Progenitor cell of endocrine pancreas (in vitro differentiated cells): ENCODE measurements around the gene TXNL1. TPM values are rescaled to one million over a fixed set of nuclear protein-coding genes. Genes with fewer than 3 reads are reported as not detected.

Experiments used
- DNase-seq: peaks from one replicate; pipeline ENCODE4 v3.0.0; 2021; ENCODE audit warnings: low spot score; ENCODE audit not compliant: unreplicated experiment
- H3K27ac Mint-ChIP-seq: 2 replicates; pipeline ENCODE4 v1.8.0; 2021; ENCODE audit warnings: mild to moderate bottlenecking, moderate library complexity, mixed read lengths
- H3K27me3 Mint-ChIP-seq: 2 replicates; pipeline ENCODE4 v1.8.0; 2021; ENCODE audit warnings: mixed read lengths
- H3K36me3 Mint-ChIP-seq: 2 replicates; pipeline ENCODE4 v1.8.0; 2022; ENCODE audit warnings: mixed read lengths; ENCODE audit not compliant: insufficient read depth
- H3K4me1 Mint-ChIP-seq: 2 replicates; pipeline ENCODE4 v1.8.0; 2021; ENCODE audit warnings: low read depth, mixed read lengths
- H3K4me3 Mint-ChIP-seq: 2 replicates; pipeline ENCODE4 v1.8.0; 2021; ENCODE audit warnings: low read depth, mild to moderate bottlenecking, moderate library complexity, mixed read lengths
- H3K9me3 Mint-ChIP-seq: 2 replicates; pipeline ENCODE4 v1.8.0; 2021; ENCODE audit warnings: low read depth, mixed read lengths
- total RNA-seq: library from RNA; stranded (reverse); gene quantifications from 2 replicates; pipeline ENCODE4 v1.2.1, GENCODE V29; 2021
- TF ChIP-seq, protein P1 (sequence below): fragments of 200-600 bp; sonication (generic); IDR thresholded peaks from one replicate; pipeline ENCODE4 v1.5.0; 2021; ENCODE audit warnings: antibody characterized with exemption, mild to moderate bottlenecking; ENCODE audit not compliant: unreplicated experiment

The TXNL1 gene
- total RNA-seq, 1 donor from 2014 or later = 89.3 TPM

DNA sequence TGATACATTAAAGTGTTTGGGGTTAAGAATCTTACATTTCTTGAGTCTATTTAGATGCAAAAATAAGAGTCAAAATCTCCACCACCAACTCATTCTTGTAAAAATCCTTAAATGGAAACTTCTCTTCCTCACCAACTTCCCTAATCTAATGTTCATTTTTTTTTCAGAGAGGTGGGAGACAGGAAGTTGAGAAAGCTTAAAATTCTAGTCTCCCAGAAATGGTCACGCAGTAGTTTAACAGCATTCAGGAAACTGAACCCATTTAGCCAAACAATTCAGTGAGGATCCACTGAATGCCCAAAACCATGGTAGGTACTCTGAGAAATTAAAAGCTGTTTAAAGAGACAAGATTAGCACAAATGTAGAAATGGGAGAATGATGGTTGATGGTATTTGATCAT is 69.0 kb downstream of the TXNL1 start:
- peaks cover 50% of the 10 kb centered on the region for H3K4me1 Mint-ChIP-seq
- H3K36me3 Mint-ChIP-seq = peaks cover 2% of the 10 kb centered on the region
- H3K9me3 Mint-ChIP-seq = peaks cover 6% of the 10 kb centered on the region
- TF ChIP-seq, protein P1, sequence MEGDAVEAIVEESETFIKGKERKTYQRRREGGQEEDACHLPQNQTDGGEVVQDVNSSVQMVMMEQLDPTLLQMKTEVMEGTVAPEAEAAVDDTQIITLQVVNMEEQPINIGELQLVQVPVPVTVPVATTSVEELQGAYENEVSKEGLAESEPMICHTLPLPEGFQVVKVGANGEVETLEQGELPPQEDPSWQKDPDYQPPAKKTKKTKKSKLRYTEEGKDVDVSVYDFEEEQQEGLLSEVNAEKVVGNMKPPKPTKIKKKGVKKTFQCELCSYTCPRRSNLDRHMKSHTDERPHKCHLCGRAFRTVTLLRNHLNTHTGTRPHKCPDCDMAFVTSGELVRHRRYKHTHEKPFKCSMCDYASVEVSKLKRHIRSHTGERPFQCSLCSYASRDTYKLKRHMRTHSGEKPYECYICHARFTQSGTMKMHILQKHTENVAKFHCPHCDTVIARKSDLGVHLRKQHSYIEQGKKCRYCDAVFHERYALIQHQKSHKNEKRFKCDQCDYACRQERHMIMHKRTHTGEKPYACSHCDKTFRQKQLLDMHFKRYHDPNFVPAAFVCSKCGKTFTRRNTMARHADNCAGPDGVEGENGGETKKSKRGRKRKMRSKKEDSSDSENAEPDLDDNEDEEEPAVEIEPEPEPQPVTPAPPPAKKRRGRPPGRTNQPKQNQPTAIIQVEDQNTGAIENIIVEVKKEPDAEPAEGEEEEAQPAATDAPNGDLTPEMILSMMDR = no peak
- DNase-seq = no peak
- no peak overlapping the region for H3K27ac Mint-ChIP-seq
- H3K27me3 Mint-ChIP-seq = no peaks in the 10 kb centered on the region
- no peak overlapping the region for H3K4me3 Mint-ChIP-seq

DNA sequence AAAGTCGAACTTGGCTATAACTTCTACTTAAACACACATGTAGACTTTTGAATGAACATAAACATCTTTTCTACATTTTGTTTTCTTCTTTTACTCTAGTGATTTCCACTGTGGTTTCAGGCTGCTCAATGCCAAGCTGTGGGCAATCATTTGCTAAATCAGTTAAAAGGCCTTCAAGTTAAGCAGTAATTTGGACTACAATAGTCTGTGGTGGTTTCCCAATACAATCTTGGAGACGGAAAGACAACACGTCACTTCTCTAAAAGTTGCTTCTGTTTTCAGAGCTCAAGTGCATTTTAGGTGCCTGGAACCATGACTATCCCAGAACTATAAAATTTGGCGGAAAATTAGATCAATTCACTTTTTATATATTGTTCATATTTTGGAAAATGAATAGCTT is 69.4 kb downstream of the TXNL1 start:
- Mint-ChIP-seq H3K27me3 (no peaks in the 10 kb centered on the region), H3K4me1 (peaks cover 53% of the 10 kb centered on the region)

DNA sequence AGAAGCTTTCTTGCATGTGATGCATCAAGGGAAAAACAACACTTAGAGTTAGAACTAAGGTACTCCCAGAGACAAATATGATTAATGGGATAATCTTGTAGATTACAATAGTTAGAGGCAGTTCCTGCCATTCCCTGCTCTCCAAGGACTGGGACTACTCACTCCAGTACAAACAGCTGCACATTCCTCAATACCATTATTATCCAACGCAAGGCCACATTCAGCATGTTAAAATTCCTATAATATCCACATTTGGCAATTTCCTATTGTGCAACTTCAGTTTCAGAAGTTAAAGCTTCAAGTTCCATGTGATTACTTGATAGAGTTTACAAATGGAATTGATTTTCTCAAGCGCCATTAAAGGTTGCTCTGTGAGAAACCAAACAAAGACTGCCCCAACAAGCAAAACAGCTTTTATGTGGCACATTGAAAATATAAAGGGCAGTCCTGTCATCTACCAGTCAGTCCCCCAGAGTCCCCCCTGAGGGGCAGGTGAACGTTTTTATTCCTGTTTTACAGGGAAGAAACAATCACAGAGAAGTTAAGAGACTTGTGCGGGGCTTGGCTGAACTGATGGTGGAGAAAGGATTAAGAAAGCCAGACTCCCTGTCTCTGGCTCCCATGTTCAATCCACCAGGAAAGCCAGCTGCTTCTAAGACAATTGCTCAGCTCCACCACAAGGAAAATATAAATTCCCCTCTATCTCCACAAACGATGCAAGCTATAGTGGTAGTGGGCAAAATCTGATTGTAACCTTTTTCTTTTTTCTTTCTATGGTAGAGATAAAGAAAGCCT is 72.6 kb downstream of the TXNL1 start:
- TF ChIP-seq, protein P1 = peak; percentile 19
- no peak for DNase-seq
- peak overlapping the region; percentile 97 for H3K27ac Mint-ChIP-seq
- no peaks in the 10 kb centered on the region for H3K27me3 Mint-ChIP-seq
- H3K36me3 Mint-ChIP-seq = no peaks in the 10 kb centered on the region
- no peak overlapping the region for H3K4me3 Mint-ChIP-seq
- peaks cover 48% of the 10 kb centered on the region for H3K4me1 Mint-ChIP-seq
- no peaks in the 10 kb centered on the region for H3K9me3 Mint-ChIP-seq

More for the DNA sequence above, 69.4 kb downstream of the TXNL1 start:
- H3K36me3 Mint-ChIP-seq = peaks cover 2% of the 10 kb centered on the region
- H3K9me3 Mint-ChIP-seq = peaks cover 6% of the 10 kb centered on the region
- no peak overlapping the region for H3K27ac Mint-ChIP-seq
- TF ChIP-seq, protein P1 = no peak
- no peak overlapping the region for H3K4me3 Mint-ChIP-seq
- DNase-seq = no peak

DNA sequence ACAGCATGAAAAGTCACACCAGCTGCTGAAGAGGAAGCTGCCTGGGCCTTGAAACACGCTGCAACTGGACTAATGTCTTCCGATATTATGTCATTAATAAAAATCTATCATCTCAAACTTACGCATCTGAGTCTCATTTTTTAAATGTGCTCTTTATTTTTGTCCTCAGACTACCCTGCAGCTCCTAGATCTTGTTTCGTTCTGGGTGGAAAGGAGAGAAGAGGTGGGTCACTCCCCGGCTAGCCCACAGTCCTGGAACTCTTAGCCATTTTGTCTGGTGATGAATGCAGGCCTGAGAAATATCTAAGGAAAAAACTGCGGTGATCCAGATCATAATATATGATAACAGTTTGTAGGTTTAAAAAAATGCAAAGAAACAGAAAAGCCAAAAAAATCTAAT is 73.3 kb downstream of the TXNL1 start:
- Mint-ChIP-seq H3K27me3 (no peaks in the 10 kb centered on the region), H3K4me3 (no peak overlapping the region), H3K27ac (peak overlapping the region; percentile 97), H3K4me1 (peaks cover 46% of the 10 kb centered on the region), H3K36me3 (no peaks in the 10 kb centered on the region), H3K9me3 (no peaks in the 10 kb centered on the region)
- DNase-seq = no peak
- TF ChIP-seq, protein P1 = no peak

DNA sequence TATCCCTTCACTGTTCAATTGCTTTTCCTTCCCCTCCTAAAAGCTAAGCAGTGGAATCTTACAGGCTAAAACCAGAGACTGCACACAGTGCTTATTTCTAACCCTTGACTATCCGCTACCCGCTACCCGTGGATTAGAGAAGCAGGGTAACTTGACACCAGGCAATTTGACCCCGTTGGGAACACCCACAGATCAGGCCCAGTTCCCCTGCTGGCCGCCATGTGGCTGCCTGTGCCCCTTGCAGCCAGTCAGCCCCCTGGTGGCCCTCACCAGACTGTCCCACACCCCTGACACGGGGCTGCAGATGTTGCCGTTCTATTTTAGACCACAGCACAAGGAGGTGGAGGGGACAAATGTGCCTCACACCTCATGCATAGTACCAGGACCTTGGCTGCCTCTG is 74.8 kb downstream of the TXNL1 start:
- Mint-ChIP-seq H3K4me3 (no peak overlapping the region), H3K4me1 (peaks cover 38% of the 10 kb centered on the region), H3K9me3 (no peaks in the 10 kb centered on the region), H3K27ac (peak overlapping the region; percentile 47), H3K36me3 (no peaks in the 10 kb centered on the region), H3K27me3 (no peaks in the 10 kb centered on the region)
- DNase-seq = no peak
- TF ChIP-seq, protein P1 = peak; percentile 38
